Adipocyte (in vitro differentiated cells): ENCODE data around the gene NTSR1.

Source experiments
- DNase-seq: peaks from one replicate; pipeline ENCODE4 v3.0.0-alpha.2; 2015; ENCODE audit warnings: low read depth
- H3K27me3 ChIP-seq: replicated peaks from 2 replicates; pipeline ENCODE4 v1.7.0; 2013; ENCODE audit warnings: mild to moderate bottlenecking, low read length, moderate library complexity; ENCODE audit not compliant: control insufficient read depth, insufficient read depth
- H3K36me3 ChIP-seq: 2 replicates; pipeline ENCODE4 v1.7.0; 2013; ENCODE audit warnings: low read length, mild to moderate bottlenecking, moderate library complexity; ENCODE audit not compliant: control insufficient read depth, insufficient read depth, severe bottlenecking
- H3K4me1 ChIP-seq: 2 replicates; pipeline ENCODE4 v1.7.0; 2013; ENCODE audit warnings: mild to moderate bottlenecking, low read length, moderate library complexity; ENCODE audit not compliant: control insufficient read depth, insufficient read depth
- H3K4me3 ChIP-seq: 2 replicates; pipeline ENCODE4 v1.7.0; 2013; ENCODE audit warnings: mild to moderate bottlenecking, low read length, moderate library complexity
- H3K9ac ChIP-seq: 2 replicates; pipeline ENCODE4 v1.7.0; 2013; ENCODE audit warnings: mild to moderate bottlenecking, low read length, moderate library complexity
- H3K9me3 ChIP-seq: 2 replicates; pipeline ENCODE4 v1.7.0; 2013; ENCODE audit warnings: mild to moderate bottlenecking, low read length, moderate library complexity; ENCODE audit not compliant: control insufficient read depth

NTSR1 gene

GRCh38 chr20:62797671-62798532, 89.3 kb downstream of the NTSR1 start:
- Histone ChIP-seq H3K4me3 (peak overlapping the region; percentile 79), H3K36me3 (peaks cover 32% of the 10 kb centered on the region), H3K27me3 (no peaks in the 10 kb centered on the region), H3K4me1 (peaks cover 19% of the 10 kb centered on the region), H3K9me3 (no peaks in the 10 kb centered on the region), H3K9ac (peak overlapping the region; percentile 85)
- no peak for DNase-seq

DNA sequence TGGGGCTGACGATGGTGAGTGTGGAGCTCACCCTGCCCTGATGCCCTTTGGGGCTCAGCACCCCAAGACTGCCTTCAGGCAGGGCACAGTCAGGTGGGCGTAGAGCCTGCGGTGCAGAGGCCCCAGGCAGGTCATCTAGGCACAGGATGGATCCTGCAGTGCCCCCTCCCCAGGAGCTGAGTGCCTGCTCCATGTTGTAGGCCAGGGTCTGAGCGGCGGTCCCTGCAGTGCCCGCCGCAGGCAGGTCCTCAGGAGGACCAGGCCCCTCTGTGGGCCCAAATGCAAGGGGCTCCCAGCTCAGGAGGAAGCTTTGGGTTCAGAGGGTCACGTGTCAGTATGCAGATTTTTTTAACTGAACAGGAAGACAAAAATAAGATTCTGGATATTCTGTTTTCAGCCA, 90.4 kb downstream of the NTSR1 start:
- no peak overlapping the region for H3K4me3 ChIP-seq
- no peaks in the 10 kb centered on the region for H3K9me3 ChIP-seq

DNA sequence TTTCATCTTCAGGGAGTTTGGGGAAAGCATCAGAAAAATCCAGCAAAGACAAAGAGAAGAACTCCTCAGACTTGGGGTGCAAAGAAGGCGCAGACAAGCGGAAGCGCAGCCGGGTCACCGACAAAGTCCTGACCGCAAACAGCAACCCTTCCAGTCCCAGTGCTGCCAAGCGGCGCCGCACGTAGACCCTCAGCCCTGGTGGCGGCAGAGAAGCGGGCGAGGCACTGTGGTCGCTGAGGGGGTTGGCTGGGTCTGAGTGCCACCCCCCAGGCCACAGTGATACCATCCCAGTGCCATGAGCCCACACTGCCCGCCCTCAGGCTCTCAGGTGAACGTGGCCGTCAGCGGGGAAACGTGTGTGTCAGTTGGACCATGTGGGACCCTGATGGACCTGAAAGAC, 90.8 kb downstream of the NTSR1 start:
- Histone ChIP-seq H3K9me3 (no peaks in the 10 kb centered on the region), H3K9ac (no peak overlapping the region), H3K36me3 (peaks cover 32% of the 10 kb centered on the region), H3K27me3 (no peaks in the 10 kb centered on the region), H3K4me3 (no peak overlapping the region), H3K4me1 (peaks cover 16% of the 10 kb centered on the region)
- no peak for DNase-seq

More for the DNA sequence above, 90.4 kb downstream of the NTSR1 start:
- H3K27me3 ChIP-seq: no peaks in the 10 kb centered on the region
- peaks cover 16% of the 10 kb centered on the region for H3K4me1 ChIP-seq
- H3K9ac ChIP-seq: no peak overlapping the region
- no peak for DNase-seq
- H3K36me3 ChIP-seq: peaks cover 32% of the 10 kb centered on the region

DNA sequence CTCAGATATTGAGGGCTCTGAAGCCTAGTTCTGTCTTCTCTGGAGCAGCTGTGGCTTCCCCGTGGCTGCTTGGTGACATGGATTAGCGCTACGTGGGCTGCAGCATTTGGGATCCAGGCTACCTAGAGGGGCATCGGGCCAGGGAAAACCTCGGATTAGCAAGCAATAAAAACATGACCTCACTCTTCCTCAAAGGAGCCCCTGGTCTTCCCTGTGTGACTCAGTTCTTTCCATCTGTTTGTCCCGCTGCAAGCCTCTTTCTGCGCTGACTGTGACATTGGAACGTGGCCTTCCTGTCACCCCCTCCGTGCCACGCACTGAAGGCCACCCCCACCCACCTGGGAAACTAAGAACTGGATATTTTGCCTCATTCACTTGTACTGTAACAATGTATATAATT, 91.2 kb downstream of the NTSR1 start:
- Histone ChIP-seq H3K9ac (no peak overlapping the region), H3K9me3 (no peaks in the 10 kb centered on the region), H3K4me1 (peaks cover 16% of the 10 kb centered on the region), H3K36me3 (peaks cover 32% of the 10 kb centered on the region), H3K4me3 (no peak overlapping the region), H3K27me3 (no peaks in the 10 kb centered on the region)
- DNase-seq: no peak

- H3K36me3 ChIP-seq: peaks cover 32% of the 10 kb centered on the region
- H3K9ac ChIP-seq: no peak overlapping the region
- H3K4me3 ChIP-seq: no peak overlapping the region
- no peaks in the 10 kb centered on the region for H3K27me3 ChIP-seq
- no peaks in the 10 kb centered on the region for H3K9me3 ChIP-seq
- peaks cover 16% of the 10 kb centered on the region for H3K4me1 ChIP-seq
- DNase-seq: no peak
These were observed 92.0 kb downstream of the NTSR1 start for GRCh38 chr20:62800314-62801259.

GRCh38 chr20:62801284-62802010, 92.8 kb downstream of the NTSR1 start:
- H3K9me3 ChIP-seq: no peaks in the 10 kb centered on the region
- DNase-seq: no peak
- H3K36me3 ChIP-seq: peaks cover 32% of the 10 kb centered on the region
- H3K27me3 ChIP-seq: no peaks in the 10 kb centered on the region
- no peak overlapping the region for H3K4me3 ChIP-seq
- H3K4me1 ChIP-seq: peaks cover 20% of the 10 kb centered on the region
- no peak overlapping the region for H3K9ac ChIP-seq

GRCh38 chr20:62802026-62802712, 93.5 kb downstream of the NTSR1 start:
- peaks cover 34% of the 10 kb centered on the region for H3K36me3 ChIP-seq

DNA sequence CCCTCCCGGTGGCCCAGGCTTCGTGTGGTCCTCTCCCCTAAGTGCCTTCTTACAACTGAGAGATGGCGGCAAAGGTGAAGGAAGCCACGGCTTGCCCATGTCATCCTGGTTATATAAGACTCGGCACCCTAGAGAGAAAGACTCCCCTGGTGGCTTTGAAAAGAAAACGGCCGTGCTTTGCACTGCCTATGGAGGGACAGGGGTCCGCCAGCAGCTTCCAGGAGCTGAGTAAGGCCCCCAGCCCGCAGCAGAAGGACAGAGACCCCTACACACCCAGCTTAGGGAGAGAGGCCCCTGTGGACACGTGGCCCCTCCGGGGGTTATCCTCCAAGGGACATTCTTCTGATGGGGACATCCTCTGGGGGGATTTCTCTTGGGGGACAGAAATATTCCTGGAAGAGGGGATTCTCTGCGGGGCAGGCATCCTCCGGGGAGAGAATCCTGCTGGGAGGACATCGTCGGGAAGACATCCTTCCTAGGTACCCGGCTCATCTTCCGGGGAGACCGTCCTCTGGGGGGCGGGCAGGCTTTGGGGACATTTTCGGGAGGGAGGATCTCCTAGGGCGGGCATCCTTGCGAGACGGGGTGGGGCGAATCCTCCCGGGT, 95.5 kb downstream of the NTSR1 start:
- Histone ChIP-seq H3K36me3 (peaks cover 41% of the 10 kb centered on the region), H3K9me3 (no peaks in the 10 kb centered on the region), H3K4me1 (peaks cover 15% of the 10 kb centered on the region), H3K4me3 (peak overlapping the region; percentile 64), H3K9ac (peak overlapping the region; percentile 54), H3K27me3 (no peaks in the 10 kb centered on the region)
- peak; percentile 14 for DNase-seq

More at GRCh38 chr20:62802026-62802712, 93.5 kb downstream of the NTSR1 start:
- Histone ChIP-seq H3K9ac (no peak overlapping the region), H3K4me1 (peaks cover 24% of the 10 kb centered on the region), H3K9me3 (no peaks in the 10 kb centered on the region), H3K27me3 (no peaks in the 10 kb centered on the region), H3K4me3 (no peak overlapping the region)
- no peak for DNase-seq

GRCh38 chr20:62804627-62805154, 96.1 kb downstream of the NTSR1 start, which contains the start of gene OGFR:
TSS of gene OGFR (plus strand) at chr20:62804835. CDS start at chr20:62804860, 25 bp downstream.
- no peaks in the 10 kb centered on the region for H3K9me3 ChIP-seq
- DNase-seq: peak; percentile 89
- peak within 1 kb of the TSS; percentile 87 for H3K9ac ChIP-seq
- peak within 1 kb of the TSS; percentile 88 for H3K4me3 ChIP-seq
- no peaks in the 10 kb centered on the region for H3K27me3 ChIP-seq
- H3K36me3 ChIP-seq: peaks cover 41% of the 10 kb centered on the region
- peaks cover 15% of the 10 kb centered on the region for H3K4me1 ChIP-seq
